Vagina (tissue), 2 donors: ENCODE data around the gene MDM1. TPM values are rescaled to one million over a fixed set of nuclear protein-coding genes. Genes with fewer than 3 reads are reported as not detected.

ENCODE experiments used
- DNase-seq, 2 donors: peaks; one replicate each; pipeline ENCODE4 v3.0.0-alpha.2; 2017; ENCODE audit errors: extremely low spot score in 2 of 2
- H3K27ac ChIP-seq: fragments of 200-600 bp; sonication (generic); one replicate; pipeline ENCODE4 v1.5.1; 2019
- H3K27me3 ChIP-seq: fragments of 200-600 bp; sonication (generic); one replicate; pipeline ENCODE4 v1.5.1; 2019
- H3K36me3 ChIP-seq, 2 donors: fragments of 200-600 bp; sonication (generic); one replicate each; pipeline ENCODE4 v1.5.1; 2017 to 2019
- H3K4me1 ChIP-seq: fragments of 200-600 bp; sonication (generic); one replicate; pipeline ENCODE4 v1.5.1; 2019
- H3K4me3 ChIP-seq, 2 donors: fragments of 200-600 bp; sonication (generic); 1 replicate in 1 of 2; 2 replicates in 1 of 2; pipeline ENCODE4 v1.5.1; 2016 to 2019
- H3K9me3 ChIP-seq: fragments of 200-600 bp; sonication (generic); one replicate; pipeline ENCODE4 v1.5.1; 2019
- POLR2A ChIP-seq, 2 donors: fragments of 450-650 bp; IDR thresholded peaks; one replicate each; pipeline ENCODE4 v1.6.1; 2017; ENCODE audit warnings: antibody characterized with exemption in 2 of 2, mild to moderate bottlenecking in 2 of 2, moderate library complexity in 2 of 2
- POLR2AphosphoS5 ChIP-seq, 2 donors: sonication (generic); formaldehyde crosslinking; IDR thresholded peaks; one replicate each; pipeline ENCODE4 v1.9.0; 2017; ENCODE audit warnings: antibody characterized with exemption in 2 of 2, mild to moderate bottlenecking in 2 of 2, low read depth in 1 of 2; ENCODE audit not compliant: insufficient read depth in 1 of 2
- intact Hi-C: fragments of 100-400 bp; cut with DNase I; formaldehyde crosslinking; loops from one replicate; pipeline ENCODE4 v1.15.1; 2023
- total RNA-seq: library from RNA; depleted of rRNA; stranded (reverse); fragments of >200 nt; gene quantifications from one replicate; pipeline ENCODE4 v1.2.3, GENCODE V29; 2016
- TF ChIP-seq, protein P1 (sequence below), 3 experiments: fragments of 450-650 bp in 2 of 3; fragments of 200-600 bp in 1 of 3; sonication (generic) in 1 of 3; IDR thresholded peaks; one replicate each; pipeline ENCODE4 v1.5.1; 2017 to 2019; ENCODE audit warnings: antibody characterized with exemption in 3 of 3, mild to moderate bottlenecking in 2 of 3, moderate library complexity in 2 of 3

MDM1 gene, protein sequence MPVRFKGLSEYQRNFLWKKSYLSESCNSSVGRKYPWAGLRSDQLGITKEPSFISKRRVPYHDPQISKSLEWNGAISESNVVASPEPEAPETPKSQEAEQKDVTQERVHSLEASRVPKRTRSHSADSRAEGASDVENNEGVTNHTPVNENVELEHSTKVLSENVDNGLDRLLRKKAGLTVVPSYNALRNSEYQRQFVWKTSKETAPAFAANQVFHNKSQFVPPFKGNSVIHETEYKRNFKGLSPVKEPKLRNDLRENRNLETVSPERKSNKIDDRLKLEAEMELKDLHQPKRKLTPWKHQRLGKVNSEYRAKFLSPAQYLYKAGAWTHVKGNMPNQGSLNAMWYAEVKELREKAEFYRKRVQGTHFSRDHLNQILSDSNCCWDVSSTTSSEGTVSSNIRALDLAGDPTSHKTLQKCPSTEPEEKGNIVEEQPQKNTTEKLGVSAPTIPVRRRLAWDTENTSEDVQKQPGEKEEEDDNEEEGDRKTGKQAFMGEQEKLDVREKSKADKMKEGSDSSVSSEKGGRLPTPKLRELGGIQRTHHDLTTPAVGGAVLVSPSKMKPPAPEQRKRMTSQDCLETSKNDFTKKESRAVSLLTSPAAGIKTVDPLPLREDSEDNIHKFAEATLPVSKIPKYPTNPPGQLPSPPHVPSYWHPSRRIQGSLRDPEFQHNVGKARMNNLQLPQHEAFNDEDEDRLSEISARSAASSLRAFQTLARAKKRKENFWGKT
- 30.0 TPM for total RNA-seq

DNA sequence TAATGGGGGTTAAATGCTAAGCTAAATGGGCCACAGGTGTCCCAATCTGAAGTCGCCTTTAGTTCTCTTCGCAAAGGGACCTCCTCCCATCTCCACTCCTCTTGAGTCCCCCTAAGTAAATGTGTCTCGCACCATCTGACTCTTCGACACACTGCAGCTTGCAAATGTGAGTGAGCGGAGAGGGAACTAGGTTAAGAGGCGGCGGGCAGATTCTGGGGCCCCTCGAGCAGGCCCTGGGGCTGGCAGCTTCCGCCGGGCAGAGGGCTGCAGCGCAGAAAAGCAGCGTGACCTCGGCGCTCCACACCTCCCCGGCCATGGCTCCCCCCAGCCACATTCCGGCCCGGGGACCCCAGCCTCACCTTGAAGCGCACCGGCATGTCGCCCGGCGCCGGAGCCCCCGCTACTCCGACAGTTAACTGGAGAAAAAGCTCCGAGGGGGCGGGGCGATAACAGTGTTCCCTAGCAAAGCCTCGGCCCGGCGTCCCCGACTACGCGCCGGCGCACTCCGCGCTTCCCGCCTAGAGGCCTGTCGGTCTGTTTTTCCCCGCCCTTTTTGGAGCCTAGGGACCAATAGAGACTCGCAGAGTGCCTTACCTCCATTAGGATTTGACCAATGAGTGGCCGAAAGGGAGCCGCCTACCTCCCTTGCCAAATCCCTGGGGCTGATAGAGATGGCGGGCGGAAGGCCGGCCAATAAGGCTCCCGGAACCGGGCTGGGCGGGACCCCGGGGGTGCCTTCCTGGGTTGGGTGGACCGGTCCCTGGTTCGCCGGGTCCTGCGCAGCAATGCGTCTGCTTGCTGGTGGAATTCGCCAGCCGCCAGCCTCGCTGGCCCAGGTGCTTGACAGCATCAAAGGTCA, at the start of gene MDM1:
TSS of gene MDM1 (minus strand) at position 494 of the 859 bp plus-strand sequence. CDS start at position 377, 117 bp downstream.
- H3K27ac ChIP-seq: peak within 1 kb of the TSS; percentile 51
- H3K27me3 ChIP-seq: no peaks in the 10 kb centered on the region
- no peaks in the 10 kb centered on the region for H3K36me3 ChIP-seq
- peak within 1 kb of the TSS; percentile 64 to 87 for H3K4me3 ChIP-seq
- peak; percentile 98 to 99 for DNase-seq
- H3K4me1 ChIP-seq: peaks cover 14% of the 10 kb centered on the region
- no peaks in the 10 kb centered on the region for H3K9me3 ChIP-seq
- intact Hi-C loops: no loop called here
- TF ChIP-seq, protein P1, sequence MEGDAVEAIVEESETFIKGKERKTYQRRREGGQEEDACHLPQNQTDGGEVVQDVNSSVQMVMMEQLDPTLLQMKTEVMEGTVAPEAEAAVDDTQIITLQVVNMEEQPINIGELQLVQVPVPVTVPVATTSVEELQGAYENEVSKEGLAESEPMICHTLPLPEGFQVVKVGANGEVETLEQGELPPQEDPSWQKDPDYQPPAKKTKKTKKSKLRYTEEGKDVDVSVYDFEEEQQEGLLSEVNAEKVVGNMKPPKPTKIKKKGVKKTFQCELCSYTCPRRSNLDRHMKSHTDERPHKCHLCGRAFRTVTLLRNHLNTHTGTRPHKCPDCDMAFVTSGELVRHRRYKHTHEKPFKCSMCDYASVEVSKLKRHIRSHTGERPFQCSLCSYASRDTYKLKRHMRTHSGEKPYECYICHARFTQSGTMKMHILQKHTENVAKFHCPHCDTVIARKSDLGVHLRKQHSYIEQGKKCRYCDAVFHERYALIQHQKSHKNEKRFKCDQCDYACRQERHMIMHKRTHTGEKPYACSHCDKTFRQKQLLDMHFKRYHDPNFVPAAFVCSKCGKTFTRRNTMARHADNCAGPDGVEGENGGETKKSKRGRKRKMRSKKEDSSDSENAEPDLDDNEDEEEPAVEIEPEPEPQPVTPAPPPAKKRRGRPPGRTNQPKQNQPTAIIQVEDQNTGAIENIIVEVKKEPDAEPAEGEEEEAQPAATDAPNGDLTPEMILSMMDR (IDR thresholded peaks at IDR 0.05): no peak
- TF ChIP-seq POLR2A (IDR thresholded peaks at IDR 0.05) (no peak), POLR2AphosphoS5 (IDR thresholded peaks at IDR 0.05; ENCODE audit: insufficient read depth in 1 of 2, low read depth in 1 of 2) (peak; percentile 82 to 90)

DNA sequence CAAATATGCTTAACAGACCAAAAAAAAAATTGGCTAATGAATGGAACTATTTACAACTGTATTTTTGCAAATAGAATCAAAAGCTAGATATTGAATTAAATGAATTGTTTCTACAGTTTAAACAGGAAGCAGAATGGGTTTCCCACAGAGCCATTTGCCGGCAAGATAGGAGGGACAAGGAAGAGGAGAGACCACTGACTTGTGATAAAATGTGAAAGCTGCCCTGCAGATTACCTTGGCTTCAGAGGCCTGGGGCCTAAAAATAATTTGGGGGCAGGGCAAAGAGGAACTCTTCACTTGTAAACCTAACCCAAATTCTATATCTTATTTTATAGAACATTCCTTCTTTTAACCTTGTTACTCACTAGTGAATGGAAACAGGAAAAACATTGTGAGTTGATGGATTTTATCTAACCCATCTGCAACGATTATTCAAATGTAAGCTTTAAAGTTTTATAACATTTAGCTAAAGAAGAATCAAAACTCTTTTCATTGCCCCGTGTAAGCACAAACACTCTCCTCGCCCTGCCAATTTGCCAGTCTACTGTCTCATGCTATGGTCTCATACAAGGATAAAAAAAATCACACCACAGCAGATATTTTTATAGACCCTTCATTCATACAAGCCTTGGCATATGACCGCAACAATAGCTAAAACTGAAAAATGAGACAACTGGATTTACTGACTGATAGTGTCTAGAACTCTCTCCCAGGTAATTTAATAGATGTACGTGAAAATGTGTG, 49.5 kb upstream of the MDM1 start:
- peaks cover 22% of the 10 kb centered on the region for H3K4me1 ChIP-seq
- H3K27me3 ChIP-seq: no peaks in the 10 kb centered on the region
- no peak for TF ChIP-seq POLR2A (IDR thresholded peaks at IDR 0.05)
- TF ChIP-seq POLR2AphosphoS5 (IDR thresholded peaks at IDR 0.05; ENCODE audit: insufficient read depth in 1 of 2, low read depth in 1 of 2): no peak
- TF ChIP-seq, protein P1 (IDR thresholded peaks at IDR 0.05): no peak
- H3K36me3 ChIP-seq: no peaks in the 10 kb centered on the region
- H3K4me3 ChIP-seq: no peak overlapping the region
- H3K27ac ChIP-seq: no peak overlapping the region
- intact Hi-C loops: no loop called here
- no peaks in the 10 kb centered on the region for H3K9me3 ChIP-seq
- DNase-seq: no peak

DNA sequence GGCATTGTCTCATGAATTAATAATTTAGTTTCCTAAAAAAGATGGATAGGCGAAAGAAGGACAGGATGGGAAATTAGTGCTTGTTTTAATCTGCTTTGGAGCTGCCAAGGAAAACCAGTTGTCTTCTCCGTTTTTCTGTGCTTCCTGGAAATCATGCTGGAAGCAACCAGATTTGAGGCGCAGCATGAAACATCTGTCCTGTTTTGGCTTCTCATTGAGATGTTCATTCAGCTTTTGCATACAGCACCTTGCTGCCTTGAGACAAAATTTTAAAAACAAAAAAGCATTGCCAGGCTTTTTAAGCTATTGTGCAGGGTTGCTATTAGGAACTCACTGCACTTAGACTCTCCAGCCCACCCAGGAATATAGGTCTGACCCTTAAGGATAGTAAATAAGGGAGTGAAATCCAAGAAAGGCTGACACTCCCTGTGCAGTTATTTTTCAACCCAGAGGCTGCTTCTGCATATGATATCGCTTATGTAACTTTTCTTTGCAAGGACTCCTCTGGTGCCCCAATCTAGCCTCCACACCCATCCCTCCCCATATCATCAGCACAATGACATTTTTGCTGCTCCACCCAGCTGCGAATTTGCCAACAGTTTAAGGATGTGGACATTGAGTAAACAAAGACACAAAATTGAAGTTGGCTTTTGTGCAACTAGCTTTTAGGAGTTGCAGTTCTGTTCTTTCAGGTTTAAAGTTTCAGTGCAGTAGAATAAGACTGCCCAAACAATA, 46.9 kb upstream of the MDM1 start:
- H3K27ac ChIP-seq: peak overlapping the region; percentile 2

DNA sequence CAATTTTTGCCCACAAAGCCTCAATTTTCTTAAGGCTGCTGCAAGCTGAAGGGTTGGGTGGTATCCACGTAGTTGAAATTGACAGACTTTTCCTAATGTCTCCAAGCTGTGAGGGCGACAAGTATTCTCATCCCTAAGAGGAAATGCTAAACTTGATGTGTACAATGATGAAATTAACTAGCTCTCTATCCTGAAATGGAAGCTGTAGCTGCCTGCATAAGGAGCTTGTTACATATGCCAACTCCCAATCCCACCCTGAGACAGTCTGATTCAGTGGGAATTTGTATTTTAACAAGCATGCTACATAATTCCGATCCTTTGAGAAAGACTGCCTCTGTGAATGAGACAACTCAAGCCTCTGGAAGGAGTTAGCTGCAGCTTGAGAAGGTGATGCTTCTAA, 45.7 kb upstream of the MDM1 start:
- TF ChIP-seq POLR2AphosphoS5 (IDR thresholded peaks at IDR 0.05; ENCODE audit: insufficient read depth in 1 of 2, low read depth in 1 of 2): no peak
- TF ChIP-seq POLR2A (IDR thresholded peaks at IDR 0.05): no peak
- TF ChIP-seq, protein P1 (IDR thresholded peaks at IDR 0.05): no peak
- Histone ChIP-seq H3K36me3 (no peaks in the 10 kb centered on the region), H3K4me3 (no peak overlapping the region), H3K4me1 (peaks cover 22% of the 10 kb centered on the region), H3K27ac (no peak overlapping the region), H3K9me3 (no peaks in the 10 kb centered on the region), H3K27me3 (no peaks in the 10 kb centered on the region)
- DNase-seq: no peak
- intact Hi-C loops: no loop called here

More for the DNA sequence above, 46.9 kb upstream of the MDM1 start:
- Histone ChIP-seq H3K27me3 (no peaks in the 10 kb centered on the region), H3K4me3 (no peak overlapping the region), H3K4me1 (peaks cover 22% of the 10 kb centered on the region), H3K9me3 (no peaks in the 10 kb centered on the region), H3K36me3 (no peaks in the 10 kb centered on the region)
- intact Hi-C loops: no loop called here
- DNase-seq: no peak
- TF ChIP-seq, protein P1 (IDR thresholded peaks at IDR 0.05): no peak
- TF ChIP-seq POLR2A (IDR thresholded peaks at IDR 0.05) (no peak), POLR2AphosphoS5 (IDR thresholded peaks at IDR 0.05; ENCODE audit: insufficient read depth in 1 of 2, low read depth in 1 of 2) (no peak)
